Karpas-422 (cell line): ENCODE results near the gene EFTUD2. TPM values are rescaled to one million over a fixed set of nuclear protein-coding genes. Genes with fewer than 3 reads are reported as not detected.
A peak's percentile ranks its signal among the peaks of the same experiment; 100 is the strongest.

ENCODE experiments used
- DNase-seq: peaks from one replicate; pipeline ENCODE4 v3.0.0-alpha.2; 2015
- H2AFZ ChIP-seq: fragments of 200-600 bp; sonication (generic); 2 replicates; pipeline ENCODE4 v1.6.1; 2014; ENCODE audit warnings: antibody characterized with exemption, low read length, mixed read lengths
- H3K27ac ChIP-seq: fragments of 200-600 bp; sonication (generic); 2 replicates; pipeline ENCODE4 v1.5.1; 2014; ENCODE audit warnings: mild to moderate bottlenecking, low read length, moderate library complexity
- H3K27me3 ChIP-seq: fragments of 200-600 bp; sonication (generic); 2 replicates; pipeline ENCODE4 v1.6.1; 2014; ENCODE audit warnings: low read length, mixed read lengths
- H3K36me3 ChIP-seq: fragments of 200-600 bp; sonication (generic); 2 replicates; pipeline ENCODE4 v1.6.1; 2014; ENCODE audit warnings: low read length, mixed read lengths; ENCODE audit not compliant: insufficient read depth
- H3K4me1 ChIP-seq: fragments of 200-600 bp; sonication (generic); 2 replicates; pipeline ENCODE4 v1.6.1; 2014; ENCODE audit warnings: mild to moderate bottlenecking, low read length, mixed read lengths
- H3K4me2 ChIP-seq: fragments of 200-600 bp; sonication (generic); 2 replicates; pipeline ENCODE4 v1.6.1; 2014; ENCODE audit warnings: low read length, low read depth, mild to moderate bottlenecking; ENCODE audit not compliant: poor library complexity, severe bottlenecking
- H3K4me3 ChIP-seq: fragments of 200-600 bp; sonication (generic); 2 replicates; pipeline ENCODE4 v1.5.1; 2014; ENCODE audit warnings: mild to moderate bottlenecking, antibody characterized with exemption, low read length, mixed read lengths
- H3K79me2 ChIP-seq: fragments of 200-600 bp; sonication (generic); 2 replicates; pipeline ENCODE4 v1.6.1; 2014; ENCODE audit warnings: mild to moderate bottlenecking, low read length, mixed read lengths
- H3K9ac ChIP-seq: fragments of 200-600 bp; sonication (generic); 2 replicates; pipeline ENCODE4 v1.6.0; 2014; ENCODE audit warnings: low read length
- H3K9me2 ChIP-seq: fragments of 200-600 bp; sonication (generic), shearing (Covaris generic); replicated peaks from 2 replicates; pipeline ENCODE4 v1.6.0; 2014; ENCODE audit warnings: mild to moderate bottlenecking, low read length, moderate library complexity; ENCODE audit not compliant: insufficient read depth
- H3K9me3 ChIP-seq: fragments of 300-700, 200-600 bp; sonication (generic); 2 replicates; pipeline ENCODE4 v1.6.1; 2014; ENCODE audit warnings: low read length, mixed read lengths
- H4K20me1 ChIP-seq: fragments of 200-600 bp; sonication (generic); 2 replicates; pipeline ENCODE4 v1.6.1; 2014; ENCODE audit warnings: mild to moderate bottlenecking, antibody characterized with exemption, low read length, low read depth; ENCODE audit not compliant: insufficient read depth
- total RNA-seq: library from RNA; depleted of rRNA; stranded (reverse); fragments of >200 nt; shearing (Covaris generic); gene quantifications from 2 replicates; pipeline ENCODE4 v1.2.3, GENCODE V29; 2014; ENCODE audit warnings: low replicate concordance

Gene EFTUD2
- total RNA-seq, 1 experiment from 2014 or later = 80.2 TPM

- DNase-seq = no peak
- H4K20me1 ChIP-seq = no peaks in the 10 kb centered on the region
- H3K9ac ChIP-seq = no peak overlapping the region
- H3K4me3 ChIP-seq = no peak overlapping the region
- H2AFZ ChIP-seq = no peak overlapping the region
- no peaks in the 10 kb centered on the region for H3K9me2 ChIP-seq
- H3K4me2 ChIP-seq = no peak overlapping the region
- no peaks in the 10 kb centered on the region for H3K79me2 ChIP-seq
- 0 out of 2 replicates have a peak, but pooled peaks cover under 1% of the 10 kb centered on the region for H3K36me3 ChIP-seq
- no peak overlapping the region for H3K27ac ChIP-seq
- no peaks in the 10 kb centered on the region for H3K9me3 ChIP-seq
- H3K27me3 ChIP-seq = no peaks in the 10 kb centered on the region
- H3K4me1 ChIP-seq = peaks cover 21% of the 10 kb centered on the region
These were observed 22.9 kb upstream of the EFTUD2 start for GRCh38 chr17:44922136-44922535.

GRCh38 chr17:44921122-44921882, 22.1 kb upstream of the EFTUD2 start:
- no peaks in the 10 kb centered on the region for H3K27me3 ChIP-seq
- no peaks in the 10 kb centered on the region for H3K9me3 ChIP-seq
- no peaks in the 10 kb centered on the region for H3K9me2 ChIP-seq
- DNase-seq = no peak
- H3K36me3 ChIP-seq = no peaks in the 10 kb centered on the region
- H3K4me3 ChIP-seq = no peak overlapping the region
- no peaks in the 10 kb centered on the region for H4K20me1 ChIP-seq
- H3K27ac ChIP-seq = no peak overlapping the region
- H3K9ac ChIP-seq = no peak overlapping the region
- peaks cover 21% of the 10 kb centered on the region for H3K4me1 ChIP-seq
- H3K4me2 ChIP-seq = peak overlapping the region; percentile 24
- H3K79me2 ChIP-seq = no peaks in the 10 kb centered on the region
- H2AFZ ChIP-seq = no peak overlapping the region

- no peak for DNase-seq
- no peaks in the 10 kb centered on the region for H3K9me2 ChIP-seq
- no peaks in the 10 kb centered on the region for H4K20me1 ChIP-seq
- no peaks in the 10 kb centered on the region for H3K27me3 ChIP-seq
- H2AFZ ChIP-seq = no peak overlapping the region
- peak overlapping the region; percentile 24 for H3K4me2 ChIP-seq
- H3K4me3 ChIP-seq = no peak overlapping the region
- H3K27ac ChIP-seq = no peak overlapping the region
- H3K9me3 ChIP-seq = no peaks in the 10 kb centered on the region
- H3K36me3 ChIP-seq = no peaks in the 10 kb centered on the region
- H3K79me2 ChIP-seq = no peaks in the 10 kb centered on the region
- peaks cover 21% of the 10 kb centered on the region for H3K4me1 ChIP-seq
- H3K9ac ChIP-seq = no peak overlapping the region
These were observed 21.3 kb upstream of the EFTUD2 start for GRCh38 chr17:44920565-44920940.

- no peaks in the 10 kb centered on the region for H4K20me1 ChIP-seq
- H2AFZ ChIP-seq = no peak overlapping the region
- peak overlapping the region; percentile 24 for H3K4me2 ChIP-seq
These were observed 20.8 kb upstream of the EFTUD2 start for GRCh38 chr17:44919885-44920564.

GRCh38 chr17:44919411-44919810, 20.2 kb upstream of the EFTUD2 start:
- Histone ChIP-seq H2AFZ (no peak overlapping the region), H3K27me3 (no peaks in the 10 kb centered on the region), H3K27ac (no peak overlapping the region)

More at GRCh38 chr17:44919885-44920564, 20.8 kb upstream of the EFTUD2 start:
- Histone ChIP-seq H3K4me1 (peaks cover 21% of the 10 kb centered on the region), H3K27ac (no peak overlapping the region), H3K27me3 (no peaks in the 10 kb centered on the region), H3K9ac (peak overlapping the region; percentile 33; the same call in 1 of the 2 replicates), H3K79me2 (no peaks in the 10 kb centered on the region), H3K36me3 (no peaks in the 10 kb centered on the region), H3K9me2 (no peaks in the 10 kb centered on the region), H3K4me3 (no peak overlapping the region), H3K9me3 (no peaks in the 10 kb centered on the region)
- peak; percentile 89 for DNase-seq

GRCh38 chr17:44918006-44918405, 18.8 kb upstream of the EFTUD2 start:
- no peaks in the 10 kb centered on the region for H3K79me2 ChIP-seq
- no peaks in the 10 kb centered on the region for H3K9me2 ChIP-seq
- H3K9ac ChIP-seq = no peak overlapping the region
- no peaks in the 10 kb centered on the region for H3K27me3 ChIP-seq
- no peaks in the 10 kb centered on the region for H3K36me3 ChIP-seq
- H3K4me1 ChIP-seq = peaks cover 30% of the 10 kb centered on the region
- no peak overlapping the region for H3K4me2 ChIP-seq
- DNase-seq = no peak
- no peak overlapping the region for H2AFZ ChIP-seq
- no peaks in the 10 kb centered on the region for H3K9me3 ChIP-seq
- H4K20me1 ChIP-seq = no peaks in the 10 kb centered on the region
- H3K4me3 ChIP-seq = no peak overlapping the region
- no peak overlapping the region for H3K27ac ChIP-seq

More at GRCh38 chr17:44919411-44919810, 20.2 kb upstream of the EFTUD2 start:
- Histone ChIP-seq H3K4me1 (peaks cover 23% of the 10 kb centered on the region), H3K9me3 (no peaks in the 10 kb centered on the region), H4K20me1 (no peaks in the 10 kb centered on the region), H3K79me2 (no peaks in the 10 kb centered on the region), H3K9ac (peak overlapping the region; percentile 33; the same call in 1 of the 2 replicates), H3K4me3 (no peak overlapping the region), H3K4me2 (no peak overlapping the region), H3K36me3 (no peaks in the 10 kb centered on the region), H3K9me2 (no peaks in the 10 kb centered on the region)
- DNase-seq = no peak

- DNase-seq = no peak
- no peaks in the 10 kb centered on the region for H3K79me2 ChIP-seq
- no peaks in the 10 kb centered on the region for H3K36me3 ChIP-seq
- peaks cover 30% of the 10 kb centered on the region for H3K4me1 ChIP-seq
- H3K4me3 ChIP-seq = no peak overlapping the region
- H3K9ac ChIP-seq = no peak overlapping the region
- no peaks in the 10 kb centered on the region for H3K27me3 ChIP-seq
- H4K20me1 ChIP-seq = no peaks in the 10 kb centered on the region
- no peak overlapping the region for H3K4me2 ChIP-seq
- H3K9me3 ChIP-seq = no peaks in the 10 kb centered on the region
- no peak overlapping the region for H2AFZ ChIP-seq
- no peaks in the 10 kb centered on the region for H3K9me2 ChIP-seq
- no peak overlapping the region for H3K27ac ChIP-seq
These were observed 18.2 kb upstream of the EFTUD2 start for GRCh38 chr17:44917456-44917855.

- no peaks in the 10 kb centered on the region for H3K27me3 ChIP-seq
These were observed 17.6 kb upstream of the EFTUD2 start for GRCh38 chr17:44916781-44917241.

More at GRCh38 chr17:44916781-44917241, 17.6 kb upstream of the EFTUD2 start:
- H3K9me2 ChIP-seq = no peaks in the 10 kb centered on the region
- no peak for DNase-seq
- no peak overlapping the region for H3K27ac ChIP-seq
- H3K4me2 ChIP-seq = no peak overlapping the region
- H4K20me1 ChIP-seq = no peaks in the 10 kb centered on the region
- H3K4me1 ChIP-seq = peaks cover 30% of the 10 kb centered on the region
- H3K9me3 ChIP-seq = no peaks in the 10 kb centered on the region
- no peak overlapping the region for H2AFZ ChIP-seq
- H3K36me3 ChIP-seq = no peaks in the 10 kb centered on the region
- no peak overlapping the region for H3K9ac ChIP-seq
- no peak overlapping the region for H3K4me3 ChIP-seq
- no peaks in the 10 kb centered on the region for H3K79me2 ChIP-seq
